HG02642 (cell line): Measurements from ENCODE around the gene ZNF608.

Experiments used
- ATAC-seq: cut with Tn5 transposase; IDR thresholded peaks from one replicate; pipeline ENCODE4 v1.9.1; 2021; ENCODE audit warnings: mild to moderate bottlenecking; ENCODE audit not compliant: unreplicated experiment, poor library complexity

ZNF608 gene

DNA sequence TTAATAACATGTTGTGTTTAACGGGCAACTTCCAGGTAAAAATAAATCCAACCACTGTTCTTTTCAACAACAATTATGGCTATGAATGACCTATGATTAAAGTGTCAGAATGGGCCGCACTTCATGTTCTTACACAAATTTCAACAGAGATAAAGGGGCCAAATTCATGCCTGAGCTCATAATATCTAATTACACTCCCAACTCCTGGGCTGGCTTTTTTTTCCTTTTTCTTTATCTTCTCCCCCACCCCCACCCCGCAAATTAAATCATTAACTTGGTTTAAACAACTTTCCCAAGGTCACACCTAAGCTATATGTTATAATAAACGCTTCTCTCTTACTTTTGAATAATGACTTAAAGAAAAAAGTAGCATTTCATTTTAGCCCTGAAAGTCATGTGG, 25.8 kb downstream of the ZNF608 start:
- no peak for ATAC-seq

DNA sequence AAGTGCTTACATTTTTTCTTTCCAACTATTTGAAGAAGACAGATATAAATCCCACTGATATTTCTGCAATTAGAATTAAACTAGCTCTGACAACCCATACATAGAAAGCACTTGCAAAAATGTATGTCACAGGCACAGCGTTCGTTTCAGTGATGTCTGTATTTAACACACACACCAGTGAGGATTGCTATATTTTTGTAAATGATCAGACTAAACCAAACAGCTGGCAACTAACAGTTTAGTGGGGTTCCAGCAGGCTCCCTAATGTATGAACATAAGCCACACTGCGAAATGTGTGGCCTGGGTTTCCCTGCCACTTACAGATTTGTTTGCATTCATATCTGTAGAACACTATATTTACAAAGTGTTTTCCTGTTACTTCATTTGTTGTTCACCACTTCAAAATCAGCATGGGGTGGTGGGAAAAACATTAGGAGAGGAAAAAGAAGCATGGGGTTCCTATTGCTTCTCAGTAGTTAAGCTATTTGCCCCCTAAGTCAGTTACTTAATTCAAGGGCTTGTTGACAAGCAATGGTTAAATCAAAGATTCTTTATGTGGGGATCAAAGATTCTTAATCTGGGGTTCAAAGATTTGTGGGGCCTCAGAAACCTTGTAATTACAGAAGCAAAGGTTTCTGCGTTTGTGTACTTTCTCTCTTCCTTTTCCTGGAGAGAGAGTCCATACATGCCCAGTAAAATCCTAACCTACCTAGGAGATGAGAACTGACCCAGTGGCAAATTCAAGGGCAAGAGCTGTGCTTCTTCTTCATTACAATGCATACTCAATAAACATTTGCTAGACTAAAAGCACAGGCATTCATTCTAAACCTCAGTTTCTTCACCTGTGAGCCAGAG, 27.1 kb downstream of the ZNF608 start:
- no peak for ATAC-seq

DNA sequence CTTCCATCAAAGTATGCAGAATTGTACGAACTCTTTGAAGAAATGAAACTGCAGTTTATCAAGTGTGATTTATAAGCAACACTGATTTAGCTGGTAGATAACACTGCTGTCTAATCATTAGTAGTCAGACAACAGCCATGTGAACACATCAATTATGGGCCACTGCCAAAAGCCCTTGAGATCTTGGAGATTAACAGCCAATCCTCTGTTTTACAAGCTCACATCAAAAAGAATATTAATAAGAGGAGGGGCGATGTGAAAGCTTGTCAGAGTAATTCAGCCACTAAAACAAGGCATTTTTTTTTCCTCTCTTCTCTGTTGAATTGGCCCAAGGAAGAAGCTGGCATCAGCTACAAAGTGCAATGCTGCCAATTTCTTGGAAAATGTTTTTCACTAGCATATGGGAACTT, 28.1 kb downstream of the ZNF608 start:
- no peak for ATAC-seq

DNA sequence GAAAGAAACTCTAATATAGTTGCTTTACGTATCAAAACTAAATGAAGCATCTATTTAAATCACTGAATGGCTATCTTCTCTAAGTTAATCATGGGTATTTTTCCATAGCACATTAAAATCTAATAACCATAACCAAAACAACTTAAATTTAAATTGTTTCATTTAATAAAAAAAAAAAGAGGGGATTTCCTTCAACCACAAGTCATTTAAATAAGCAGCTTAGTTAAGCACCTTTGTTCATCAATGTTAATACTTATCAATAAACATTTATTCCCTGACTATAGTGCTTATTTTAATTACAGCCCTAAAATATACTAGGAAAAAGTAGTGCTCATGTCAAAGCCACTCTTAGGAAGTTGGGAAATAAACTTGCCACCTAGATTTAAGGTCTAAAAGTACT, 30.3 kb downstream of the ZNF608 start:
- no peak for ATAC-seq

DNA sequence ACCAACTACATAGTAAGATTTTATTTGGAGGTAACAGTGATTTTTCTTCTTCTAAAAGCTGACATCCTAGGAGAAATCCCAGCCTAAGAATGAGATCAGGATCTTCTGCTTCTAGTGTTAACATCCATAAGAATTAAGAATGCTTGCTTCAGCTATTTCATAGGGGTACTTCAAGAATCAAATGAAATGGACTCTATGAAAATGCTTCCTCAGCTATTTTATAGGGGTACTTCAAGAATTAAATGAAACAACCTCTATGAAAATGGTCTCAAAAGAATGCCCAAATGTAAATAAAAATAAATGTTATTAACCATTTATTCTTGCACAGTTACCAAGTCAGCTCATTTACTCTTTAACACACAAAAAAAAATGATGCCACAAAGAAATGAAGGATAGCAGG, 31.5 kb downstream of the ZNF608 start:
- no peak for ATAC-seq

DNA sequence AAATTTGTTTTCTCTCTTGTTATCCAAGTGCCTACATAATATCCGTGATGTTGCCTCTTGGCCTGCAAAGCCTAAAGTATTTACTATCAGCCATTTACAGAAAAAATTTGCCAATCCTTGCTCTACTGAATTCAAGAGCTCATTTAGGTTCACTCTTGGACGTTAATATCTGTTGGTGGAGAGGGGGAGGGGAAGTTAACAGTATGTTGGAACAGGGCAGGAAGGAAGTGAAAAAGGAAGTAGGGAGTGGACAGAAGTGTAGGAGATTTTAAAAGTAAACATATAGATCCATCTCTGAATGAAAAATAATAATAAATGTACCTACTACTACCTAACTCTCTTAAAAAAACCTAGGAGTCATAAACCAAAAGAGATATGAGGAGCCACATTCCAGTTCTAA, 32.8 kb downstream of the ZNF608 start:
- no peak for ATAC-seq

DNA sequence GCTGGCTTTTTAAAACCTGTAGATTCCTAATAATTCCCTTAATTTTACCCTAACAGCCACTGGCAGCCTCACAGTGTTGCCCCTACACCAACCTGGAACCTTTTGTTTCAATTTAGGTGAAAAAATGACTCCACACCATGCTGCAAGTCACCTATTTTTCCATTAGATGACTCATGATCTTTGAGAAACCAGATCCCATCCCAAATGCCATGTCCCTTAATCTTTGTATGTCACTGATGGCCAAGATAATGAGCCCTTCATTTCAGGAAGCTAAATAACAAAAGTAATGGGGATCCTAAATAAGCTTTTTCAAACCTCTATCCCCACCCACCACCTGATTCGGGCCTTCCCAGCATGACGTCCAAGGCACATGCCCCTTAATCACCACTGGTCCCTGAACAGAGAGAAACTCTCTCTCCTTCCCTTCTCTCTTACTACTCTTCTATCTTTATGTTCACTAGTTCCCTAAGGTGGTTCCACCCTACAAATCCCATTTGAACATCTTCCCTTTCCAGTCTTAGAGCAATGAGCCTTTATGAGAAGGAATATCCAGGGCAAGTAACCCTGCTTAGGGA, 33.6 kb downstream of the ZNF608 start:
- no peak for ATAC-seq

DNA sequence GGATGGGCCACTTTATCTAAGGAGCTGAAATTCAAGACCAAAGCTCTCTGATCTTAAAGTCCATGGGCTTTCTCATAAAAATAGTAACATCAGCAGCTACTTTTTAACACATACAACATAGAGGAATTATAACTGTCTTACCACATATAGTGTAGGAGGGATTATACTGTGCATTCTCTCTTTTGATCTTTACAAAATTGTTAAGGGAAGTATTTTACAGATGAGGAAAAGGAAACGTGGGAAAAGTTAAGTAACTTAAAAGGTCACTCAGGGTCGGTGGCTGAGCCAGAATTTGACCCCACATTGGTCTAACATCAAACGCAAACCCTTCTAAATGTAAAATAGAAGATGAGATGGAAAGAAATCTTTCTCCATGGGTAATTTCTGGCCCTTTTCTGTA, 38.4 kb downstream of the ZNF608 start:
- no peak for ATAC-seq

DNA sequence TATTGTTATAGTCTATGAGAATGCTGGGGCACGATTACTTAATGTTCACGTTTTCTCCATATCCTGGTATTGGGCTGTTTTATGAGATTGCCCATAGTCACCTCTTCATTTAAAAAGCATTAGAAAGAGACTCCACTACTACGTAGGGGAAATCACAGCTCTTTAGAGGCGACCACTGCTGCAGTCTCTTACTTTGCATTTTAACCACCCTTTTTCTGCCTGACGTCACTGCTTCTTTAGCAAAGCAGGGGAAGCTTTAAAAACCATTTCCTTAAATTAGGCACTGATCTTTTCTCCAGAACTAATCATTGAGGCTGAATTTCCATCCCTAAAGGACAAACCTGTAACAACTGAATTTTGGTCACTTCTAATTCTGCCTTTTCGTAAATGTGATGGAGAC, 38.9 kb downstream of the ZNF608 start:
- peak; percentile 27 for ATAC-seq

DNA sequence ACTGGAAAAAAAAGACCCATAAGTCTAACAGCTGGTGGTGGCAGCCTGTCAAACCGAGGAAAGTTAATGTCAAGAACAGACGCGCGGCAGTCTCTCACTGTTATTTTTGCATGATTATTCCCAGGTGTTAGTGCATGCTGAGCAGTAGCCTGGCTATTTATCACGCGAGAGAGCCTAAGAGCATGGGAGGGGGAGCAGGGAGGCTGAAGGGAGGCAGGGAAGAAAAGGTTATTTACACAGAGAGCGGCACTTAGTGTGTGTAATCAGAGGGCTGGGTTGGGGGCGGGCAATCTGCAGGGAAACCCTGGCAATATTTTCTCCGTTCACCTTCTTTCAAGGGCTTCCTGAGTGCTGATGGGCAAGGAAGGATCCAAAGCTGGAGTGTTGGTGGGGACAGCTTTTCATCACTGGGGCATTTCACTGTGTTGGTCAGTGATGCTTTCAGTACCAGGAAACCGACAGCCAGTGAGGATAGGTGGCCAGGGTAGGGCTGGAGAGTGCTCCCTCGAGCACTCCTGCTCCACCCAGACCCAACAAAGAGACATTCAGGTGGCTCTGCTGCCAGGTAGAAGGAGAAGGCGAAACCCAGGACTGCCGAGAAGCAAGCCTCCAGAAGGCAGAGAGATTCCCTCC, 39.6 kb downstream of the ZNF608 start:
- ATAC-seq = no peak

DNA sequence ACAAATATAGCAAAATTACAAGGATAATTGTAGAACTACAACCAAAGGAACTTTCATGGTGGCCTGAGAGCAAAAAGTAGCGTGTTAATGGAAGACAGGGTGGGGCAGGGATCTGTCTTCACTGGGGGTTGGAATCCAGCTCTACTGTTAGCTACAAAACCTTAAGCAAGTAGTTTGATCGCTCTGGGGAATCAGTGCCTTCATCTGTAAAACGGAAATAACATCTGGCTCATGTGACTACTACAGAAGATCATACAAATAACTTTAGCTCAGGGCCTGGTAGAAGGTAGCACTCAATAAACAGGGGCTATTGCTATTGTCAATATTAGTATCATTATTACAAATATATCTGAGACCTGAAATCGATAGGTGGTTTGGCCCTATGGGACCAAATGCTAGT, 40.4 kb downstream of the ZNF608 start:
- ATAC-seq = peak; percentile 21

DNA sequence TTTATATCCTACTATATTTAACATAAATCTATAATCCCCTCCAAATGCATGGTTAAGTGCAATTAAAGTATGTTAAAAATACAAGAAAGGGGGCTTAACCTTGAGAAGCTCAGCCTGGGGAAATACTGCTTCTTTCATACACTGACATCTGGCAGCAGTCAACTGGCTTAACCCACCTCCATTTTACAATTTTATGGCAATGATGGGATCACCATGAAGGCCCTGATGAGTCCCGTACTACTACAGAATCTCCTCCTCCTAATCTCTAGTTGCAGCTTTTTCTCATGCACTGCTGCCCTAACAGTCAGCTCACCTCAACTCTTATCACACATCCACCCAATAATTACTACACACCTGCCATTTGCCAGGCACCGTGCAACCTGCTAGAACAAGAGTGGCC, 40.9 kb downstream of the ZNF608 start:
- ATAC-seq = no peak

DNA sequence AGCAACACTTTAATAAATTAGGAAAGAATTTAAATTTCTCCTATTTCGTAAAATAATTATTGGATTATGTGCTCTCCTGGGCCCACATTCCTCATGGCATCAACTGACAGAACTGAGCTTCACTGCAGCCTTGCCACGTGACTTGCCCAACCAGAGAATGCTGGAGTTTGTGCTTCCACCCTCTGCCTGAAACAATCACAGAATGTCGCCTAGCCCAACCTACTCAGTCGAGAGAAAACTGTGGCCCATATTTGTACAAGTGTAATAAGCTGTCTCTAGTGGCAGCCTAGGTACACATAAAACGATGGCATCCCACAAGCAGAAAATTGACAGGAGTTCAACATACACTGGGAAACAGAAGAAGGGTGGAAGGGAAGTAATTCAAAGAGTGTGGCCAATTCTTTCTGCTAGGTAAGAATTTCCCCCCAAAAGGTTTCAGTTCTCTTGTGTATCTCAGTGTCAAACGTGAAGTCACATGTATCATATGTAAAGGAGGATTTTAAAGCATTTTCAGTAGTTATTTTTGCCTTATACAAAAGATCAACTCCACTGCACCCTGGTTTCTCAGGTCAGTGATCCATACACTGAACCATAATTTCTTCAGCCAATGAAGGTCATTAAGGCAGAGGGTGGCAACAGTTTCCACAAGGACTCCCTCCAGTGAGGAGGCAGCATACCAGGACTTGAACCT, 41.7 kb downstream of the ZNF608 start:
- ATAC-seq = peak; percentile 84

DNA sequence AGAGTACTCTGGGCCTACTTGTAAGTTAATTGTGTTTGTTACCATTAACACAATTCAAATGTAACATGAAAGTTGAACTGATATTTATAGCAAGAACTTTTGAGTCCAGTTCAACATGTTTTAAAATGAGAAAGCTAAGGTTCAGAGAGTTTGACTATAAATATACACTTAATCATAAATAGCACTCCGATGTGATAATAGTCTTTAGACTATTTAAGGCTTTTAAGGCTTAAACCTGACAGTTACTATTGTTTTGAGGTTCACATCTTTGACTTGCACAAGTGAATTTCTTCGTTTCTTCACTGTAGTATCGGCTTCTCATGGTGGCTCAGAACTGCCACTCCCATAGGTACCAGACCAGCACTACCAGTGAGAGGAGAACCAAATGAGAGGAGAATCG, 42.4 kb downstream of the ZNF608 start:
- ATAC-seq = no peak

DNA sequence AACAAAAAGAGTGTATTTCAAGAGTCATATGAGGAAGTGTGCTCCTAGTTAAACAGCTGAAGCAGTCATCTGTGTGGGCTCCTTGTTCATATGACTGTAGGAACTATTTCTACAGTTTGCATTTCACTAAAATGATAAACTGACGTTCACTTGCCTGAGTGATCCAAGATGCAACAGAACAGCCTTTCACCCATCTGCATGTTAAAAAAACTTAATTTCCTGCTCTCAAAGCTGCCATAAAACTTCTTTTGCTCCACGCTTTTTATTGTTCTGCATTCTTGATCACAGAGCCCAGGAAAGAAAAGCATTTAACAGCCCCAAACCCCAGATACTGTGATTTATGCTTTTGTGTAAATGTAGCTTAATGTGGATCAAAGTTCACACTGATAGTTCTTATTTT, 43.9 kb downstream of the ZNF608 start:
- no peak for ATAC-seq

DNA sequence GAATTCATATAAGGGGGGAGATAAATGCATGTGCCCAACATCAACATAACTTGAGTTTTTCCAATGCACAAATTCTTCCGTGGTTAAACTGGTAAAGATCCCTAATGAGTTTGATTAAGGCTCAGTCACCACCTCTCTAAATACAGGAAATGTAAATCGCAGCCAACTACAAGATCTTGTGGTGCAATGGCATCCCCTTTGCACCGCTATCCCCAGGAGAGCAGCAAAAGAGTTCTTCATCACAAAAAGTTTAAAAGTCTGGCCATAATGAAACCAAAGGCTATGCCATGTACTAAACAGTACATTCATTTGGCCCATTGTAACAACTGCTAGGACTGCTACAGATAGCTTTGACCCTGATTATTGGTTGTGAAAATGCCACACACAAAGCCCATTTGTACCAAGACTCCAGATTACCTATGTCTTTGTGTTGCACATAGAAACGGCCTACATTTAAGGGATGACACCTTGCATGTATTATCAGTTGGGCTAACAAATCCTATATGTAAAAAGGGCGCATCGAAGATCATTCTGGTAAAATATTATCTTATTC, 44.5 kb downstream of the ZNF608 start:
- no peak for ATAC-seq

DNA sequence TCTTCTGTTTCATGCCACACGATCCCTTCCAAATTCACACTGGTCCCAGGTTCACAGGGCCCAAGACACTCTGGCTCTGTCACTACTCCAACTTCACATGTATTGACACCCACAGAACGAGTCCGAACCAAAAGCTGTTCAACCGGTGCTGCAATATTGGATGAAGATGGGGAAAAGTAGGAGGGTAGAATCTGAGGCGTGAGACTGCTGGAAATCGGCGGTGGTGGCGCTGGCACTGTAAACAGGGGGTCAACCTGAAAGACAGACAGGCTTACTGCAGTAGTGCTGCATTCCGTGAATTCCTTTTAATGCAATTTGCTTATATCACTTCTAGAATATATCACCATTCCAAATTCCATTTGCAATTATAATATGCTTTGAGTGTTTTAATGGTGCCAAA, 45.4 kb downstream of the ZNF608 start:
- ATAC-seq = no peak

DNA sequence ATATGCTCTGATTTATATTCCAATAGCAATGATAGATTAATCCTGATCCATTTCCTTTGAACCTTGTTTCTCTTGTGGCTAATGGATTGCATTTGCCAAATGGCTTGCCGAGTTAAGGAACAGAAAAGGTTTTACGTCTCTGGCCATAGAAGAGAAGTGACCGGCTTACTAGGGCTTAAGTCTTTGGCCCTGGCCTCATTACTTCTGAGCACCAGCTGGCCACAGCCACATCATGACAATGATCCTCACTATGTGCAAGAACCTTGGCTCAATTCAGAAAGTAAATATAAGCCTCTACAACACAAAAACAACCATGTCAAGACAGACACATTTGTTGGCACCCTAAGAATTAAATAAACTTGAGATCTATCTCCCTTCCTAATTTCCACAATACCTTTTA, 46.1 kb downstream of the ZNF608 start:
- ATAC-seq = no peak

DNA sequence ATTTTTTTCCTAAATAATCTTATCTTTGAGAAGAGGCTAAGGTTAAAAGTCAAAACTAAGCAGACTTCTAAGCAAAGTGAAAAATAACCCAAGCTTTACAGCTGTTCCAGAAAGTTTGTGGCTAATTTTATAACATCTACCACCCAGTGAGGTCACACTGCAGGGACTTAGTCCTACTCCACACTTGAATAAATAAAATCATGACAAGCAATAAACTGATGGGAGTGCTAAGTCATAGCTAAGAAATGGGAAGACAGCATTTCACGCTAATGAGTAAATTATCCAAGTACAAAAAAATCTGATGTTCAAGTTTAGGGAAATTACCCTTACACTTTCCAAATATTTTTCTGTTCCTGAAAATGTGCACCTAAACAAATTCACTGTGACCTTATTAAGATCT, 47.7 kb downstream of the ZNF608 start:
- ATAC-seq = no peak

DNA sequence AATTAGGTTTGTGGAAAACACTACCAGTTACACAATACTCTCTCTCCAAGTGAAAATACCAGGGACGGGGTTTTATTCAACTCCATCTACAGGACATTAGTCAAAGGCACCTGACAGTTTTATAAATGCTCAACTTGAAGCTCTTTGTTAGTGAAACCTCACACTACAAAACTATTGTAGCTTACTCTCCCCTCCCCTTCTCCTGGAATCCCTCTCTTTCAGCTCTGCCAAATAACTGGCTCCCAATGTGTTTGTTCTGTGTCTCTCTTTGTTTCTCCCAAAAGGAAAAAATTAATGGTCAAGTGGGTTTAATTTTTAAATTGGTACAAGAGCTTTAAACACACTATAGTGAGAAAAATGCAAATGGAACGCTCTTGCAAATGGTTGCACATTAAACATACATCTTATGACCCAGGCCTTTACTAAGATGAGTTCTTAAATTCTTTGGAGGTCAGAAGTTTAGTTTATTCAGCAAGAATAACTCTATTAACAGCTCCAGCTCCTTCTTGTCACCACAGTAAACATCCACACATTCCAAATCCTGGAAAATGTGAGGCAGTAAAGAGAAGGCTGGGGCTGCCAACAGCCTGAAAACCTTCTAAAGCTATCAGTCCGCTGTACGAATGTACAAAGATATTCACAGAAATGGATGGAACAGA, 48.4 kb downstream of the ZNF608 start:
- no peak for ATAC-seq
